PC-9 (cell line): ENCODE data around the gene ZNRF3. TPM values are rescaled to one million over a fixed set of nuclear protein-coding genes. Genes with fewer than 3 reads are reported as not detected.

Source experiments
- BruUV-seq: library from RNA; stranded (reverse); fragments of 400-500 nt; replicated peaks from 2 replicates; lab custom pipeline; 2021; lab: Mats Ljungman, UMichigan
- CTCF ChIA-PET: fragments of 300-600 bp; sonication (Branson Sonifier 250); formaldehyde crosslinking; loops from one replicate; lab custom pipeline; 2022; ENCODE audit warnings: antibody characterized with exemption; lab: Charles Lee
- POLR2A ChIA-PET: fragments of 300-600 bp; sonication (Branson Sonifier 250); formaldehyde crosslinking; loops from one replicate; lab custom pipeline; 2022; ENCODE audit warnings: antibody characterized with exemption; ENCODE audit not compliant: unreplicated experiment; lab: Charles Lee
- DNase-seq, 2 experiments: peaks; one replicate each; pipeline versions ENCODE4 v3.0.0 to v3.0.0-alpha.2; 2015 to 2022; ENCODE audit warnings: mixed read lengths in 1 of 2
- H2AFZ ChIP-seq: fragments of 200-600 bp; sonication (generic); 2 replicates; pipeline ENCODE4 v1.8.1; 2017; ENCODE audit warnings: antibody characterized with exemption
- H3F3A ChIP-seq: fragments of 200-600 bp; sonication (generic); 2 replicates; pipeline ENCODE4 v1.8.1; 2017; ENCODE audit warnings: antibody characterized with exemption, mild to moderate bottlenecking, low read depth; ENCODE audit not compliant: insufficient read depth
- H3K27ac ChIP-seq: fragments of 200-600 bp; sonication (generic); 2 replicates; pipeline ENCODE4 v1.6.1; 2016; ENCODE audit warnings: mixed run types
- H3K27me3 ChIP-seq: fragments of 200-600 bp; sonication (generic); 2 replicates; pipeline ENCODE4 v1.6.1; 2016; ENCODE audit warnings: low read depth, mixed run types; ENCODE audit not compliant: insufficient read depth
- H3K36me3 ChIP-seq: fragments of 200-600 bp; sonication (generic); 2 replicates; pipeline ENCODE4 v1.6.1; 2016; ENCODE audit warnings: low read depth, mixed run types
- H3K4me1 ChIP-seq: fragments of 200-600 bp; sonication (generic); replicated peaks from 2 replicates; pipeline ENCODE4 v1.6.1; 2016; ENCODE audit warnings: mixed run types; ENCODE audit not compliant: insufficient read depth
- H3K4me2 ChIP-seq: fragments of 200-600 bp; sonication (generic); 2 replicates; pipeline ENCODE4 v1.6.1; 2017; ENCODE audit warnings: mixed run types
- H3K4me3 ChIP-seq: fragments of 200-600 bp; sonication (generic); 2 replicates; pipeline ENCODE4 v1.6.1; 2016; ENCODE audit warnings: mixed run types
- H3K79me2 ChIP-seq: fragments of 200-600 bp; sonication (generic); 2 replicates; pipeline ENCODE4 v1.6.1; 2017; ENCODE audit warnings: low read depth, mixed run types
- H3K9me2 ChIP-seq: fragments of 200-600 bp; sonication (generic); 2 replicates; pipeline ENCODE4 v1.8.1; 2017; ENCODE audit warnings: mild to moderate bottlenecking; ENCODE audit not compliant: insufficient read depth
- H3K9me3 ChIP-seq: fragments of 200-600 bp; sonication (generic); 2 replicates; pipeline ENCODE4 v1.8.1; 2016; ENCODE audit warnings: low read depth; ENCODE audit not compliant: insufficient read depth
- H4K20me1 ChIP-seq: fragments of 200-600 bp; sonication (generic); 2 replicates; pipeline ENCODE4 v1.8.1; 2017; ENCODE audit not compliant: insufficient read depth
- CTCF ChIP-seq: fragments of 200-600 bp; sonication (generic); conservative IDR thresholded peaks from 2 replicates; pipeline ENCODE4 v1.6.1; 2017; ENCODE audit warnings: mixed run types, antibody characterized with exemption, mild to moderate bottlenecking, moderate library complexity
- EZH2 ChIP-seq: fragments of 200-600 bp; sonication (generic); IDR thresholded peaks from 2 replicates; pipeline ENCODE4 v1.8.0; 2017; ENCODE audit warnings: antibody characterized with exemption, low read depth
- intact Hi-C: fragments of 100-400 bp; cut with micrococcal nuclease; formaldehyde crosslinking; loops from one replicate; pipeline ENCODE4 v1.10.0; 2022; ENCODE audit not compliant: unreplicated experiment
- total RNA-seq: library from RNA; stranded (reverse); gene quantifications from 2 replicates; pipeline ENCODE4 v1.2.3, GENCODE V29; 2021

The ZNRF3 gene
- total RNA-seq, 1 experiment from 2014 or later, result 5.2 TPM

DNA sequence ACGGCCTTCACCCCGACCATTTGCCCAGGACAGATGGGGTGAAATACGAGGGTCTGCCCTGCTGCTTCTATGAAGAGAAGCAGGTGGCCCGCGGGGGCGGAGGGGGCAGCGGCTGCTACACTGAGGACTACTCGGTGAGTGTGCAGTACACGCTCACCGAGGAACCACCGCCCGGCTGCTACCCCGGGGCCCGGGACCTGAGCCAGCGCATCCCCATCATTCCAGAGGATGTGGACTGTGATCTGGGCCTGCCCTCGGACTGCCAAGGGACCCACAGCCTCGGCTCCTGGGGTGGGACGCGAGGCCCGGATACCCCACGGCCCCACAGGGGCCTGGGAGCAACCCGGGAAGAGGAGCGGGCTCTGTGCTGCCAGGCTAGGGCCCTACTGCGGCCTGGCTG lies 167.1 kb downstream of the ZNRF3 start:
- no TSS peak for BruUV-seq
- ChIA-PET CTCF (no interaction called here), POLR2A (no interaction called here)
- H3K79me2 ChIP-seq, result no peaks in the 10 kb centered on the region
- no peaks in the 10 kb centered on the region for H3K27me3 ChIP-seq
- H3K36me3 ChIP-seq, result no peaks in the 10 kb centered on the region
- no peaks in the 10 kb centered on the region for H4K20me1 ChIP-seq
- H3K27ac ChIP-seq, result no peak overlapping the region
- intact Hi-C loops, result no loop called here
- DNase-seq, result no peak
- H3K9me3 ChIP-seq, result no peaks in the 10 kb centered on the region
- H3K9me2 ChIP-seq, result no peaks in the 10 kb centered on the region
- H3K4me2 ChIP-seq, result no peak overlapping the region
- no peaks in the 10 kb centered on the region for H3K4me1 ChIP-seq
- H3K4me3 ChIP-seq, result no peak overlapping the region
- H2AFZ ChIP-seq, result no peak overlapping the region
- no peaks in the 10 kb centered on the region for H3F3A ChIP-seq
- TF ChIP-seq EZH2, result no peak

- Histone ChIP-seq H4K20me1 (no peaks in the 10 kb centered on the region), H2AFZ (no peak overlapping the region), H3K9me3 (no peaks in the 10 kb centered on the region), H3K79me2 (no peaks in the 10 kb centered on the region), H3K36me3 (no peaks in the 10 kb centered on the region), H3K27ac (no peak overlapping the region), H3F3A (no peaks in the 10 kb centered on the region), H3K4me1 (no peaks in the 10 kb centered on the region), H3K4me3 (no peak overlapping the region), H3K9me2 (no peaks in the 10 kb centered on the region), H3K4me2 (no peak overlapping the region), H3K27me3 (no peaks in the 10 kb centered on the region)
- intact Hi-C loops, result no loop called here
- TF ChIP-seq EZH2, result no peak
- TF ChIP-seq CTCF, result no peak
- no peak for DNase-seq
- ChIA-PET CTCF (no interaction called here), POLR2A (no interaction called here)
- BruUV-seq, result no TSS peak
These were observed 169.8 kb downstream of the ZNRF3 start for GRCh38 chr22:29053048-29053702.

DNA sequence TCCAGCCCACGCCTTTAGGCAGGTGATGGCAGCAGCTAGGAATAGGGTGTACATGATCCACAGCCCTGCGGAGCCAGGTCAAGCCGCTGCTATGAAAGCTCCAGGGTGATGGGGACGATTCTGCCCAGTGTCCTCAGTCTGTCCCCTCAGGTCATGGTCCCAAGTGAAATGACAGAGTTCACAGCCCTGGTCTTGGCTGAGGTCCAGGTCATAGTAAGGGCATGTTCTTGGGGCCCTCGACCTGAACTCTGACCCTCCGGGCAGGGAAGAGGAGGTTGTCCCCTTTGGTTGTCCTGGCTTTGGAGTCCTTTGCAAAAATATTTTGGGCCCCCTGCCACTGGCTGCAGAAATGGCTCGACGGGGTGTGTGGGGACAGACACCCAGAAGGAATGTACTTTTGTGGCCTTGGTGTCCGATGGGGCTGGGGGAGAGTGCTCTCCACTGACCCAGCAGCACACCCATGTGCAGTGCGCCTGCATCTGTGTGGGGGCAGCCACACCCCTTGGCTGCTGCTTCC lies 170.9 kb downstream of the ZNRF3 start:
- H4K20me1 ChIP-seq, result no peaks in the 10 kb centered on the region
- no TSS peak for BruUV-seq
- H3K36me3 ChIP-seq, result no peaks in the 10 kb centered on the region
- no peaks in the 10 kb centered on the region for H3K4me1 ChIP-seq
- ChIA-PET POLR2A (no interaction called here), CTCF (no interaction called here)
- no peak overlapping the region for H3K4me2 ChIP-seq
- H3K27me3 ChIP-seq, result no peaks in the 10 kb centered on the region
- H3K9me2 ChIP-seq, result no peaks in the 10 kb centered on the region
- TF ChIP-seq EZH2, result no peak
- no peak for TF ChIP-seq CTCF
- H3F3A ChIP-seq, result no peaks in the 10 kb centered on the region
- intact Hi-C loops, result no loop called here
- no peak overlapping the region for H3K27ac ChIP-seq
- H3K79me2 ChIP-seq, result no peaks in the 10 kb centered on the region
- H3K9me3 ChIP-seq, result no peaks in the 10 kb centered on the region
- no peak overlapping the region for H2AFZ ChIP-seq
- no peak for DNase-seq
- no peak overlapping the region for H3K4me3 ChIP-seq
